ENCODE measurements around the gene TMEM186.

TMEM186 gene

GRCh38 chr16:8781797-8782196 lies 15.6 kb downstream of the TMEM186 start:
- TF ChIP-seq, protein P1, sequence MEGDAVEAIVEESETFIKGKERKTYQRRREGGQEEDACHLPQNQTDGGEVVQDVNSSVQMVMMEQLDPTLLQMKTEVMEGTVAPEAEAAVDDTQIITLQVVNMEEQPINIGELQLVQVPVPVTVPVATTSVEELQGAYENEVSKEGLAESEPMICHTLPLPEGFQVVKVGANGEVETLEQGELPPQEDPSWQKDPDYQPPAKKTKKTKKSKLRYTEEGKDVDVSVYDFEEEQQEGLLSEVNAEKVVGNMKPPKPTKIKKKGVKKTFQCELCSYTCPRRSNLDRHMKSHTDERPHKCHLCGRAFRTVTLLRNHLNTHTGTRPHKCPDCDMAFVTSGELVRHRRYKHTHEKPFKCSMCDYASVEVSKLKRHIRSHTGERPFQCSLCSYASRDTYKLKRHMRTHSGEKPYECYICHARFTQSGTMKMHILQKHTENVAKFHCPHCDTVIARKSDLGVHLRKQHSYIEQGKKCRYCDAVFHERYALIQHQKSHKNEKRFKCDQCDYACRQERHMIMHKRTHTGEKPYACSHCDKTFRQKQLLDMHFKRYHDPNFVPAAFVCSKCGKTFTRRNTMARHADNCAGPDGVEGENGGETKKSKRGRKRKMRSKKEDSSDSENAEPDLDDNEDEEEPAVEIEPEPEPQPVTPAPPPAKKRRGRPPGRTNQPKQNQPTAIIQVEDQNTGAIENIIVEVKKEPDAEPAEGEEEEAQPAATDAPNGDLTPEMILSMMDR (IDR thresholded peaks at IDR 0.05; ENCODE audit: low read depth, low read length): no peak
- DNase-seq (ENCODE audit: extremely low read depth, low read depth): no peak

- no peak for DNase-seq (ENCODE audit: extremely low read depth, low read depth)
These were observed 20.2 kb downstream of the TMEM186 start for GRCh38 chr16:8777217-8777616.

DNA sequence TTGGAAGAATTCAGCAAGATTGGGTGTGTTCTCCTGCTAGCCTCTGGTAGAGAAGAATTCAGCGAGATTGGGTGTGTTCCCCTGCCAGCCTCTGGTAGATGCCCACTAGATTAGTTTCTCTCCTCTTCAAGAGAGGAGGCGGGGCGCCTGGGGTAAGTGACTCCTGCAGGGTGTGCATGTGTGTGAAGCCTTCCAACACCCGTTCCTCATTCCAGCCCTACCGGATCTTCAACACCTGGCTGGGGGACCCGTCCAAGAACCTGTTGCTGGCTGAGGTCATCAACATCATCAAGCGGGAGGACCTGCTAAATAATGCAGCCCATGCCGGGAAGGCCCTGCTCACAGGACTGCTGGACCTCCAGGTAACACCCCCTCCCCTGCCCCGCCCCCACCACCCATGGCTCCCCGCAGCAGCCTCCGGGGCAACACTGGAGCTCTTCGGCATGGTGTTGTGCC lies 21.3 kb downstream of the TMEM186 start:
- TF ChIP-seq, protein P1 (IDR thresholded peaks at IDR 0.05; ENCODE audit: low read depth, low read length): no peak
- no peak for DNase-seq (ENCODE audit: extremely low read depth, low read depth)

More at GRCh38 chr16:8777217-8777616, 20.2 kb downstream of the TMEM186 start:
- TF ChIP-seq, protein P1 (IDR thresholded peaks at IDR 0.05; ENCODE audit: low read depth, low read length): no peak

- no peak for DNase-seq (ENCODE audit: extremely low read depth, low read depth)
- TF ChIP-seq, protein P1 (IDR thresholded peaks at IDR 0.05; ENCODE audit: low read depth, low read length): no peak
These were observed 22.1 kb downstream of the TMEM186 start for GRCh38 chr16:8775359-8775758.

DNA sequence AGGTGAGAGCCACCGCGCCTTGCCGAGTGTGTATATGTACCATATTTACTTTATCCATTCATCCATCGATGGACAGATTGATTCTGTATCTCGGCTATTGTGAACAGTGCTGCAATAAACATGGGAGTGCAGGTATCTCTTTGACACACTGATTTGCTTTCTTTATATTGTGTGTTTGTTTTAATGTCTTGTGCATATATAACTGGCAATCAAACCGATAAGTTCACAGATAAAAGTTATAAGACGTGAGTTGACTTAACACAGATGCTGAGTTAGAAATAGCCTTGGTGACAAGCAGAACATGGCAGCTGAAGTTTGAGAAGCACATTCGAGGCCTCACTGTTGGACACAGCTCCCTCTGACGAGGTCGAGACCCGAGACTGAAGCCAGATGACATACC lies 23.2 kb downstream of the TMEM186 start:
- no peak for DNase-seq (ENCODE audit: extremely low read depth, low read depth)
- TF ChIP-seq, protein P1 (IDR thresholded peaks at IDR 0.05; ENCODE audit: low read depth, low read length): no peak

DNA sequence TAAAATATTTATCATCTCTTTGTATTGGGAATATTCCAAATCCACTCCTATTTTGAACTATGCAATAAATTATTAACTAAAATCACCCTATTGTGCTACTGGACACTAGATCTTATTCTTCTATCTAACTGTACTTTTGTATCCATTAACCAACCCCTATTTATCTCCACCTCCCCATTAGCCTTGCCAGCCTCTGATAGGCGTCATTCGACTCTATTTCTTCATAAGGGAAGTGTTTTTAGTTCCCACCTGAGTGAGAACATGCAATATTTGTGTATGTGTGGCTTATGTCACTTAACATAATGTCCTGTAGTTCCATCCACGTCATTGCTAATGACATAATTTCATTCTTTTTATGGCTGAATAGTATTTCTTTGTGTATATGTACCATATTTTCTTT lies 23.9 kb downstream of the TMEM186 start:
- TF ChIP-seq, protein P1 (IDR thresholded peaks at IDR 0.05; ENCODE audit: low read depth, low read length): no peak
- DNase-seq (ENCODE audit: extremely low read depth, low read depth): no peak

GRCh38 chr16:8768692-8769091 lies 28.7 kb downstream of the TMEM186 start:
- no peak for DNase-seq (ENCODE audit: extremely low read depth, low read depth)
- TF ChIP-seq, protein P1 (IDR thresholded peaks at IDR 0.05; ENCODE audit: low read depth, low read length): no peak

Data from AG09319 (cell line).